Measurements from ENCODE around the gene IFI44. TPM values are rescaled to one million over a fixed set of nuclear protein-coding genes. Genes with fewer than 3 reads are reported as not detected.
A peak's percentile ranks its signal among the peaks of the same experiment; 100 is the strongest.

The IFI44 gene
- total RNA-seq, 1 donor from 2014 or later: 27.6 TPM

GRCh38 chr1:78665809-78666208 is 16.2 kb downstream of the IFI44 start:
- no peak overlapping the region for H3K27ac Mint-ChIP-seq
- no peaks in the 10 kb centered on the region for H3K27me3 Mint-ChIP-seq
- DNase-seq: peak; percentile 32
- H3K36me3 Mint-ChIP-seq (ENCODE audit: low read depth): peaks cover 30% of the 10 kb centered on the region
- intact Hi-C loops (cut with micrococcal nuclease): no loop called here
- H3K4me1 Mint-ChIP-seq: peaks cover 13% of the 10 kb centered on the region
- no peak overlapping the region for H3K4me3 Mint-ChIP-seq
- no peaks in the 10 kb centered on the region for H3K9me3 Mint-ChIP-seq

- Mint-ChIP-seq H3K27me3 (no peaks in the 10 kb centered on the region), H3K9me3 (no peaks in the 10 kb centered on the region)
- intact Hi-C loops (cut with micrococcal nuclease): no loop called here
These were observed 18.3 kb downstream of the IFI44 start for GRCh38 chr1:78667939-78668338.

GRCh38 chr1:78668427-78668826 is 18.8 kb downstream of the IFI44 start:
- no peak overlapping the region for H3K4me3 Mint-ChIP-seq
- H3K27me3 Mint-ChIP-seq: no peaks in the 10 kb centered on the region
- no peak for DNase-seq
- H3K9me3 Mint-ChIP-seq: no peaks in the 10 kb centered on the region
- H3K27ac Mint-ChIP-seq: no peak overlapping the region
- peaks cover 11% of the 10 kb centered on the region for H3K36me3 Mint-ChIP-seq (ENCODE audit: low read depth)
- intact Hi-C loops (cut with micrococcal nuclease): no loop called here
- peaks cover 18% of the 10 kb centered on the region for H3K4me1 Mint-ChIP-seq

More at GRCh38 chr1:78667939-78668338, 18.3 kb downstream of the IFI44 start:
- Mint-ChIP-seq H3K4me1 (peaks cover 20% of the 10 kb centered on the region), H3K27ac (no peak overlapping the region), H3K4me3 (no peak overlapping the region), H3K36me3 (ENCODE audit: low read depth) (peaks cover 16% of the 10 kb centered on the region)
- DNase-seq: no peak

GRCh38 chr1:78672428-78672827 is 22.8 kb downstream of the IFI44 start:
- H3K9me3 Mint-ChIP-seq: no peaks in the 10 kb centered on the region
- no peak overlapping the region for H3K27ac Mint-ChIP-seq
- H3K4me1 Mint-ChIP-seq: peaks cover 19% of the 10 kb centered on the region
- intact Hi-C loops (cut with micrococcal nuclease): no loop called here
- H3K4me3 Mint-ChIP-seq: no peak overlapping the region
- H3K36me3 Mint-ChIP-seq (ENCODE audit: low read depth): peaks cover 4% of the 10 kb centered on the region
- no peak for DNase-seq
- no peaks in the 10 kb centered on the region for H3K27me3 Mint-ChIP-seq

- Mint-ChIP-seq H3K4me1 (peaks cover 25% of the 10 kb centered on the region), H3K4me3 (no peak overlapping the region), H3K27me3 (no peaks in the 10 kb centered on the region), H3K9me3 (no peaks in the 10 kb centered on the region), H3K36me3 (ENCODE audit: low read depth) (peaks cover 2% of the 10 kb centered on the region), H3K27ac (no peak overlapping the region)
- intact Hi-C loops (cut with micrococcal nuclease): no loop called here
- peak; percentile 70 for DNase-seq
These were observed 23.5 kb downstream of the IFI44 start for GRCh38 chr1:78673120-78673519.

GRCh38 chr1:78676347-78676982 is 26.8 kb downstream of the IFI44 start:
- Mint-ChIP-seq H3K4me3 (no peak overlapping the region), H3K9me3 (peaks cover 3% of the 10 kb centered on the region)
- intact Hi-C loops (cut with micrococcal nuclease): loop anchor here (1.0 to 5.0 kb wide), 3 partner anchors 26 to 544 kb away; no protein-coding TSS in a partner anchor

GRCh38 chr1:78676993-78677392 is 27.4 kb downstream of the IFI44 start:
- Mint-ChIP-seq H3K4me1 (peaks cover 19% of the 10 kb centered on the region), H3K9me3 (peaks cover 3% of the 10 kb centered on the region), H3K27me3 (peaks cover 3% of the 10 kb centered on the region)

More at GRCh38 chr1:78676347-78676982, 26.8 kb downstream of the IFI44 start:
- Mint-ChIP-seq H3K27ac (no peak overlapping the region), H3K4me1 (peaks cover 22% of the 10 kb centered on the region), H3K36me3 (ENCODE audit: low read depth) (no peaks in the 10 kb centered on the region), H3K27me3 (peaks cover 3% of the 10 kb centered on the region)
- peak; percentile 86 for DNase-seq

GRCh38 chr1:78677788-78678187 is 28.2 kb downstream of the IFI44 start:
- Mint-ChIP-seq H3K4me3 (peak overlapping the region; percentile 50), H3K9me3 (peaks cover 3% of the 10 kb centered on the region), H3K27me3 (peaks cover 3% of the 10 kb centered on the region), H3K36me3 (ENCODE audit: low read depth) (no peaks in the 10 kb centered on the region), H3K27ac (peak overlapping the region; percentile 80), H3K4me1 (peaks cover 19% of the 10 kb centered on the region)
- no peak for DNase-seq
- intact Hi-C loops (cut with micrococcal nuclease): loop anchor here (2.0 to 5.0 kb wide), 2 partner anchors 27 to 545 kb away; no protein-coding TSS in a partner anchor

More at GRCh38 chr1:78676993-78677392, 27.4 kb downstream of the IFI44 start:
- H3K27ac Mint-ChIP-seq: no peak overlapping the region
- no peak for DNase-seq
- no peak overlapping the region for H3K4me3 Mint-ChIP-seq
- no peaks in the 10 kb centered on the region for H3K36me3 Mint-ChIP-seq (ENCODE audit: low read depth)
- intact Hi-C loops (cut with micrococcal nuclease): loop anchor here (1.0 to 5.0 kb wide), 3 partner anchors 26 to 545 kb away; no protein-coding TSS in a partner anchor

GRCh38 chr1:78678324-78678723 is 28.7 kb downstream of the IFI44 start:
- H3K4me1 Mint-ChIP-seq: peaks cover 19% of the 10 kb centered on the region
- peaks cover 3% of the 10 kb centered on the region for H3K9me3 Mint-ChIP-seq
- H3K27ac Mint-ChIP-seq: peak overlapping the region; percentile 80
- peak; percentile 76 for DNase-seq
- no peaks in the 10 kb centered on the region for H3K36me3 Mint-ChIP-seq (ENCODE audit: low read depth)
- H3K27me3 Mint-ChIP-seq: peaks cover 3% of the 10 kb centered on the region
- intact Hi-C loops (cut with micrococcal nuclease): loop anchor here (5.0 kb wide), 1 partner anchor 546 kb away; no protein-coding TSS in a partner anchor
- H3K4me3 Mint-ChIP-seq: peak overlapping the region; percentile 50

GRCh38 chr1:78681265-78681664 is 31.6 kb downstream of the IFI44 start:
- intact Hi-C loops (cut with micrococcal nuclease): no loop called here
- Mint-ChIP-seq H3K27ac (no peak overlapping the region), H3K4me3 (no peak overlapping the region), H3K36me3 (ENCODE audit: low read depth) (no peaks in the 10 kb centered on the region), H3K4me1 (peaks cover 17% of the 10 kb centered on the region), H3K27me3 (peaks cover 15% of the 10 kb centered on the region), H3K9me3 (peaks cover 3% of the 10 kb centered on the region)
- DNase-seq: no peak

GRCh38 chr1:78682496-78682895 is 32.9 kb downstream of the IFI44 start:
- peaks cover 3% of the 10 kb centered on the region for H3K9me3 Mint-ChIP-seq
- no peak for DNase-seq
- H3K36me3 Mint-ChIP-seq (ENCODE audit: low read depth): no peaks in the 10 kb centered on the region
- peaks cover 18% of the 10 kb centered on the region for H3K27me3 Mint-ChIP-seq
- H3K4me3 Mint-ChIP-seq: no peak overlapping the region
- H3K27ac Mint-ChIP-seq: no peak overlapping the region
- H3K4me1 Mint-ChIP-seq: peaks cover 12% of the 10 kb centered on the region
- intact Hi-C loops (cut with micrococcal nuclease): no loop called here

GRCh38 chr1:78683079-78683478 is 33.4 kb downstream of the IFI44 start:
- Mint-ChIP-seq H3K4me3 (no peak overlapping the region), H3K36me3 (ENCODE audit: low read depth) (no peaks in the 10 kb centered on the region), H3K27ac (no peak overlapping the region), H3K4me1 (peaks cover 6% of the 10 kb centered on the region), H3K27me3 (peaks cover 19% of the 10 kb centered on the region), H3K9me3 (peaks cover 3% of the 10 kb centered on the region)
- DNase-seq: no peak
- intact Hi-C loops (cut with micrococcal nuclease): no loop called here

GRCh38 chr1:78687315-78687714 is 37.7 kb downstream of the IFI44 start:
- H3K9me3 Mint-ChIP-seq: no peaks in the 10 kb centered on the region
- H3K27me3 Mint-ChIP-seq: peaks cover 39% of the 10 kb centered on the region
- no peak overlapping the region for H3K4me3 Mint-ChIP-seq
- no peaks in the 10 kb centered on the region for H3K36me3 Mint-ChIP-seq (ENCODE audit: low read depth)
- H3K27ac Mint-ChIP-seq: no peak overlapping the region
- DNase-seq: no peak
- intact Hi-C loops (cut with micrococcal nuclease): no loop called here
- no peaks in the 10 kb centered on the region for H3K4me1 Mint-ChIP-seq

- H3K27me3 Mint-ChIP-seq: peaks cover 40% of the 10 kb centered on the region
- no peak overlapping the region for H3K27ac Mint-ChIP-seq
- no peaks in the 10 kb centered on the region for H3K4me1 Mint-ChIP-seq
- DNase-seq: no peak
- intact Hi-C loops (cut with micrococcal nuclease): no loop called here
- no peak overlapping the region for H3K4me3 Mint-ChIP-seq
- H3K36me3 Mint-ChIP-seq (ENCODE audit: low read depth): no peaks in the 10 kb centered on the region
- no peaks in the 10 kb centered on the region for H3K9me3 Mint-ChIP-seq
These were observed 38.3 kb downstream of the IFI44 start for GRCh38 chr1:78687914-78688313.
